IPS-20b (cell line): ENCODE results near the gene TM7SF3.

Experiments used
- H3K27ac ChIP-seq: one replicate; pipeline ENCODE4 v1.5.1; 2013; ENCODE audit warnings: low read length
- H3K27me3 ChIP-seq: 2 replicates; pipeline ENCODE4 v1.6.1; 2013; ENCODE audit warnings: mild to moderate bottlenecking, low read length, inconsistent platforms; ENCODE audit not compliant: insufficient read depth
- H3K36me3 ChIP-seq: 2 replicates; pipeline ENCODE4 v1.6.1; 2013; ENCODE audit warnings: low read depth, mild to moderate bottlenecking, inconsistent platforms, low read length, moderate library complexity; ENCODE audit not compliant: insufficient read depth
- H3K4me1 ChIP-seq: 2 replicates; pipeline ENCODE4 v1.6.1; 2013; ENCODE audit warnings: mild to moderate bottlenecking, control low read depth, inconsistent platforms, low read length, moderate library complexity; ENCODE audit not compliant: insufficient read depth
- H3K4me3 ChIP-seq: 2 replicates; pipeline ENCODE4 v1.5.1; 2013; ENCODE audit warnings: mild to moderate bottlenecking, low read length, inconsistent platforms
- H3K9ac ChIP-seq: 2 replicates; pipeline ENCODE4 v1.6.1; 2013; ENCODE audit warnings: low read depth, mild to moderate bottlenecking, inconsistent platforms, low read length, moderate library complexity
- H3K9me3 ChIP-seq: 2 replicates; pipeline ENCODE4 v1.6.1; 2013; ENCODE audit warnings: mild to moderate bottlenecking, low read depth, low read length, inconsistent platforms; ENCODE audit not compliant: insufficient read depth

Gene TM7SF3

GRCh38 chr12:26997003-26997402, 17.2 kb downstream of the TM7SF3 start:
- Histone ChIP-seq H3K9ac (no peak overlapping the region), H3K36me3 (peaks cover 67% of the 10 kb centered on the region), H3K27ac (no peak overlapping the region), H3K4me1 (no peaks in the 10 kb centered on the region; the same call in 1 of the 2 replicates), H3K4me3 (no peak overlapping the region), H3K27me3 (no peaks in the 10 kb centered on the region), H3K9me3 (no peaks in the 10 kb centered on the region)

GRCh38 chr12:26995706-26996105, 18.5 kb downstream of the TM7SF3 start:
- Histone ChIP-seq H3K36me3 (peaks cover 66% of the 10 kb centered on the region), H3K4me3 (no peak overlapping the region), H3K9me3 (no peaks in the 10 kb centered on the region), H3K9ac (no peak overlapping the region), H3K27me3 (no peaks in the 10 kb centered on the region), H3K27ac (no peak overlapping the region), H3K4me1 (no peaks in the 10 kb centered on the region; the same call in 1 of the 2 replicates)

- Histone ChIP-seq H3K36me3 (peaks cover 72% of the 10 kb centered on the region), H3K4me1 (no peaks in the 10 kb centered on the region), H3K9me3 (no peaks in the 10 kb centered on the region), H3K27ac (no peak overlapping the region), H3K9ac (no peak overlapping the region), H3K4me3 (no peak overlapping the region), H3K27me3 (no peaks in the 10 kb centered on the region)
These were observed 20.1 kb downstream of the TM7SF3 start for GRCh38 chr12:26994109-26994508.

- H3K4me1 ChIP-seq = no peaks in the 10 kb centered on the region
- H3K4me3 ChIP-seq = no peak overlapping the region
- H3K36me3 ChIP-seq = peaks cover 61% of the 10 kb centered on the region
- H3K27me3 ChIP-seq = no peaks in the 10 kb centered on the region
- H3K9me3 ChIP-seq = no peaks in the 10 kb centered on the region
- H3K9ac ChIP-seq = no peak overlapping the region
- H3K27ac ChIP-seq = no peak overlapping the region
These were observed 22.4 kb downstream of the TM7SF3 start for GRCh38 chr12:26991826-26992225.

- Histone ChIP-seq H3K9ac (no peak overlapping the region), H3K27ac (no peak overlapping the region), H3K36me3 (peaks cover 48% of the 10 kb centered on the region), H3K27me3 (no peaks in the 10 kb centered on the region), H3K4me1 (no peaks in the 10 kb centered on the region), H3K9me3 (no peaks in the 10 kb centered on the region), H3K4me3 (no peak overlapping the region)
These were observed 24.3 kb downstream of the TM7SF3 start for GRCh38 chr12:26989873-26990272.

- Histone ChIP-seq H3K36me3 (peaks cover 39% of the 10 kb centered on the region), H3K9ac (no peak overlapping the region), H3K4me1 (no peaks in the 10 kb centered on the region), H3K9me3 (no peaks in the 10 kb centered on the region), H3K27ac (no peak overlapping the region), H3K4me3 (no peak overlapping the region), H3K27me3 (no peaks in the 10 kb centered on the region)
These were observed 25.5 kb downstream of the TM7SF3 start for GRCh38 chr12:26988703-26989102.

GRCh38 chr12:26987634-26988424, 26.4 kb downstream of the TM7SF3 start:
- H3K4me1 ChIP-seq = no peaks in the 10 kb centered on the region
- H3K9ac ChIP-seq = no peak overlapping the region
- H3K4me3 ChIP-seq = no peak overlapping the region
- H3K36me3 ChIP-seq = peaks cover 32% of the 10 kb centered on the region
- no peak overlapping the region for H3K27ac ChIP-seq
- no peaks in the 10 kb centered on the region for H3K27me3 ChIP-seq
- H3K9me3 ChIP-seq = no peaks in the 10 kb centered on the region

GRCh38 chr12:26982866-26983265, 31.3 kb downstream of the TM7SF3 start:
- H3K9ac ChIP-seq = no peak overlapping the region
- H3K27me3 ChIP-seq = no peaks in the 10 kb centered on the region
- no peaks in the 10 kb centered on the region for H3K4me1 ChIP-seq
- H3K4me3 ChIP-seq = no peak overlapping the region
- H3K9me3 ChIP-seq = no peaks in the 10 kb centered on the region
- no peak overlapping the region for H3K27ac ChIP-seq
- H3K36me3 ChIP-seq = peaks cover 48% of the 10 kb centered on the region

- Histone ChIP-seq H3K27me3 (no peaks in the 10 kb centered on the region), H3K4me1 (no peaks in the 10 kb centered on the region), H3K27ac (no peak overlapping the region), H3K36me3 (peaks cover 66% of the 10 kb centered on the region), H3K9ac (no peak overlapping the region), H3K9me3 (no peaks in the 10 kb centered on the region), H3K4me3 (no peak overlapping the region)
These were observed 34.5 kb downstream of the TM7SF3 start for GRCh38 chr12:26979733-26980132.

GRCh38 chr12:26978801-26979200, 35.4 kb downstream of the TM7SF3 start:
- Histone ChIP-seq H3K36me3 (peaks cover 76% of the 10 kb centered on the region), H3K9ac (no peak overlapping the region), H3K27me3 (no peaks in the 10 kb centered on the region), H3K9me3 (no peaks in the 10 kb centered on the region), H3K27ac (no peak overlapping the region), H3K4me3 (no peak overlapping the region), H3K4me1 (no peaks in the 10 kb centered on the region)

GRCh38 chr12:26976687-26977086, 37.5 kb downstream of the TM7SF3 start:
- no peak overlapping the region for H3K4me3 ChIP-seq
- H3K4me1 ChIP-seq = no peaks in the 10 kb centered on the region
- no peaks in the 10 kb centered on the region for H3K9me3 ChIP-seq
- H3K9ac ChIP-seq = no peak overlapping the region
- no peaks in the 10 kb centered on the region for H3K27me3 ChIP-seq
- no peak overlapping the region for H3K27ac ChIP-seq
- H3K36me3 ChIP-seq = peaks cover 81% of the 10 kb centered on the region

- Histone ChIP-seq H3K27me3 (no peaks in the 10 kb centered on the region), H3K27ac (no peak overlapping the region), H3K36me3 (peaks cover 59% of the 10 kb centered on the region), H3K4me3 (no peak overlapping the region), H3K9ac (no peak overlapping the region), H3K4me1 (no peaks in the 10 kb centered on the region), H3K9me3 (no peaks in the 10 kb centered on the region)
These were observed 42.2 kb downstream of the TM7SF3 start for GRCh38 chr12:26971963-26972362.
